HG03025 (cell line): Measurements from ENCODE around the gene NDST4.

Experiments used
- ATAC-seq: cut with Tn5 transposase; IDR thresholded peaks from one replicate; pipeline ENCODE4 v1.9.1; 2021; ENCODE audit warnings: mild to moderate bottlenecking, moderate library complexity; ENCODE audit not compliant: unreplicated experiment, low FRiP score

NDST4 gene

DNA sequence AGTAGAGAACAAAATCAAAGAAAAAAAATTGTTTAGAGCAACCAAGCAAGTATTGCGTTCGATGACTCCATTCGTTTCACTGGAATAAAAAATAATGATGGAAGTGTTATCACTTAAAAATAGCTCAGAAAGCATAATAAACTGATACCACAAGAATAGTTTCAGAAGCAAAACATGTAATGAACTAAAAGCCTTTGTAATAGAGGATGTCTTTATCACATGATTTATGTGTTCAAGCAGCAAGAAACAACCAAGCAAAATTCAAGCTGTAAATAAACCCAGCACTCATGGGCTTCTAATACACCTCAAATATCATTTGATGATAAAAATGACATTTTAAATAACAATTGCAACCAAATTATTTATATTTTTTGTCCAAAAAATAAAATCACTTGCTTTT, 192.2 kb downstream of the NDST4 start:
- no peak for ATAC-seq

DNA sequence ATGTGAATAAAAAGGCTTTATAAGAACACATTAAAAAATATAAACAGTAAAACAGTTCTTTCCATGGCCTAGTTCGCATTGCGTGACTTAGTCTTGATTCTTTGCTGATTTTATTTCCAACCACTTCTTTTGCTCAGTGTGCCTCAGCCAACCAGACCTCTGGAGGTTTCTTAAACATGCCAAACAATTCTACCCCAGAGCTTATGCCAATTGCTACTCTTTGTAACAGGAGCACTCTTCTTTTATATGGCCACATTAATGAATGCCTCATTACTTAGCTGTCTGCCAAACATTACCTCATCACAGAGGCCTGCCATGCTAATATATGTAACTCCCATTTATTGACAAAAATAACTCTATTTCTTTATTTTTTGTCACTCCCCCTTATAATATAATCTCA, 202.3 kb downstream of the NDST4 start:
- no peak for ATAC-seq

DNA sequence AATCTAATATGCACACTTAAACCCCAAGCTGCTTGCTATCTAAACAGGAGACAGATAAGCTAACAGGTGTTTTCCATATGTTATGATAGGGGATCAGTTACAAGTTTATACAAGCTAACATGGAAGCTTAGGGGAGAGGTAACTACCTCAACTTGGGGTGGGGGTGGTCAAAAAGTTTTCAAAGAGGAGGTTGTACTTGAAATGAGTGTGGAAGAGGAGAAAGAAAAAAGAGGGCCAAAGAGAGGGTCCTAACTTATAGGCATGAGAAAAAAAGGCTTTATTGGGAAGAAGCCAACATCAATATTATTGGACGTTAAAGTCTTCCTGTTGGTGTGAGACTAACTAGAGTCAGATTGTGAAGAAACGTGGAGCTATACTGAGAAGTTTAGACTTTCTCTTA, 205.9 kb downstream of the NDST4 start:
- ATAC-seq, result no peak

DNA sequence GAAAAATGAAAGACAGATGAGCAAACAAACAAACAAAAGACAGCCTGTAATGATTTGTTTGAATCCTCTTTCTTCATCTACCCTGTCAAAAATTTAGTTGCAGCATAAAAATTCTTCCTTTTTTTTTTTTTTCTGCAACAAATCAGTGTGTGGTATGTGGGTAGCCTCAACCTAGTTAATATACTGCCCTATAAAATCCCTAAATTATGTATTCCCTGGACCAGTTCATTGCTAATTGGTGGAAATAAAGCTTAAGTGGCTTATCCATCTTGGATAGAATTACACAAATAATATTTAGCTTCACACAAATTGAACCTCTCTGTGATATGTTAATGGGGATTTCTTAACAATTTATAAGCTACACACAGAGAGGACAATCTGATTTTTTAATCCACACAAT, 208.4 kb downstream of the NDST4 start:
- no peak for ATAC-seq

DNA sequence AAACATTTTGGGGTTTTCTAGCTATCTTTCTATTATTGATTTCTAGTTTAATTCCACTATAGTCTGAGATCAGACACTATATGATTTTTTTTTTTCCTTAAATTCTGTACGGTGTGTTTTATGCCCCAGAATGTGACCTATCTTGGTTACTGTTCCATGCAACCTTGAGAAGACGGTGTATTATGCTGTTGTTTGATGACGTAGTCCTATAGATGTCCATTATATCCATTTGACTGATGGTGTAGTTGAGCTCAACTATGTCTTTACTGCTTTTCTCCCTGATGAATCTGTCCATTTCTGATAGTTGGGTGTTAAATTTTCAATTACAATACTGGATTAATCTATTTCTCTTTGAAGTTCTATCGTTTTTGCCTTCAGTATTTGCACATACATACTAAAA, 212.5 kb downstream of the NDST4 start:
- ATAC-seq, result no peak

DNA sequence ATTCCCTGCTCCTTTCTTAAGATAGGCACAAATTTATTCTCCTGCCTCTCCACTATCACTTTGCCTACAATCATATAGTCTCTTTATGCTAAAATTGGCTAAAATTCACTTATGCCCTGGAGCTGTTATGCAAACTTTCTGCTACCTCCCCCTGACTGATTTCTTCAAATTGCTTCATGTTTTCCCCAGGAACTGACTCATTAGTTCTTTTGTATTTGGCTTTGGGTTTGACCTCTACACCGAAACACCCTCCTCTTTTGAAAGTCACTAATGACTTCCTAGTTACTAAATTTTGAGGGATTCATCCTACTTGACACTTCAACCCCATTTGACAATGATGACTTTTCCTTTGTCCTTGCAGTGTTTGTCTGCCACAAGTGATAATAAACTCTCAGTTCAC, 222.6 kb downstream of the NDST4 start:
- no peak for ATAC-seq

DNA sequence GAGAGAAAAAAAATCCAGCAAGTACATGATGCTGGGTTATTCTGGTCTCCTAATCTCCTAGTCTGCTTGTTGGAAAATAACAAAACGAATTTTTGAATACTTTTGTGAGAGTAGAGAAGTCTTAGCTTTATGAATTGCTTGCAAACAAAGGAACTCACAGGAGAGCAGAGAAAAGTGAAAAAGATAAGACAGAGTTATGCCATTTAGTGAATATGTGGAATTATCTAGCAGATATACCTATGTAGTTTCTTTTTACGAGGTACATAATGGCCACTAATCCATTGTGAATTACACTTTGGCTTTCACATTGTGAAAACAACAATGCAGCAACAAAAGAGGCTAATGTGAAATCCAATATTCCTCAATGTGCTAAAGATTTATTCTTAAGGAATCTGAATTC, 226.7 kb downstream of the NDST4 start:
- ATAC-seq, result no peak

DNA sequence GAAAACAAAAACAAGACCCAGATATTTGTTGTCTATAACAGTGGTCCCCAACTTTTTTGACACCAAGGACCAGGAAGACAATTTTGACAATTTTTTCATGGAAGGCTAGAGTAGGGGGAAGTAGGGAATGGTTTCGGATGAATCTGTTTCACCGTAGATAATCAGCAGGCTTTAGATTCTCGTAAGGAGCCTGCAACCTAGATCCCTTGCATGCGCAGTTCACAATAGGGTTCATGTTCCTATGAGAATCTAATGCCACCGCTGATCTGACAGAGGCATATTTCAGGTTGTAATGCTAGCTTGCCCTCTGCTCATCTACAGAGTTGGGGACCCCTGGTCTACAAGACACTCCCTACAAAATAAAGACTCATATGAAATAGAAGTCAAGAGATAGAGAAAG, 229.8 kb downstream of the NDST4 start:
- ATAC-seq, result no peak

DNA sequence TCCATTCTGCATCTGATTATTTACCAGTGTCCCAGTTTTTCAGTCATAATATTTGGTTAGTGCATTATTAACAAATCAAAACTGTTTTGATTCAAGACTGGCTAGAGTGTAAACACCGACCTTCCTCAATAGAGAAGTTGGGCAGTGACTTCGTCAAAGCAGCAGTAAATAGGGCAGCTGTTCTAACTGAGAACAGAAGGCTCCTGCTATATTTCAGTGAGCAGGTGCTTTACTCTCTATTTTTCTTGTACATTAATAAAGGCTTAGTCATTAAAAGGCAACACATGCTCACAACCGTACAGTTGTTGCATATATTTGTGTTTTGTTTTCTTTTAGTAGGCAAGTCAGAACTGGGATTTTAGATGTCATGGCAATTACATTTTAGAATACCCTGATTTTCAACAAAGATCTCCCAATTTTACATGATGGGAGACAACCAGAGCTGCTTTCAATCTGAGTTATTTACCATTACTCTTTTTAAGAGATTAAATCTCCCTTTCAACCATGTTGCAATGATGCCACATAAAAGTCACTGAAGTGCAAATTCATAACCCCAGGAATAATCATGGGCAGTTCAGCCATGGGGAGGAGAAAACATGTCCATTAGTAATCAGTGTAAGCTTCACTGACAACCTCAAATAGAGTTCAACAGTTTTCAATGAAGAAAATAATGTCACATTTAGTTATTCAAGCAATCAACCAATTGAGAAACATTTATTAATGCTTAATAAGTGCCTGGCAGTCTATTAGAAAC, 233.3 kb downstream of the NDST4 start:
- no peak for ATAC-seq

DNA sequence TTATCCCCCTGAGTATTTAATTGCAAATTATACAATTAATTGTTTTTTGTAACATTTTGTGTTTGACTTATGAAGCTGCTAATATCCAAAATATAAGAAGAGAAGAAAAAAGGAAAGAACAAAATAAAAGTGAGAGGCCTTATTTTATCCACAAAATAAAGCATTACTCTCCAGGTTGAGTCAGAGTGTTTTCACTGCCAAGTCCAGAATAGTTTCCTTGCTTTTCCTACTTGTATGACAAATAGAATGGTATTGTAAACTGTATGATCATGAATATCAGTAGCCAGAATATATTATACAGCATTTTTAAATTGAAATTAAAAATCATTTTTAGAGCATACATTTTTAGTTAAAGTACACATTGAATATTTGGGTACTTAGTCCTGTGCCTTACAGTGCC, 237.8 kb downstream of the NDST4 start:
- ATAC-seq, result no peak

DNA sequence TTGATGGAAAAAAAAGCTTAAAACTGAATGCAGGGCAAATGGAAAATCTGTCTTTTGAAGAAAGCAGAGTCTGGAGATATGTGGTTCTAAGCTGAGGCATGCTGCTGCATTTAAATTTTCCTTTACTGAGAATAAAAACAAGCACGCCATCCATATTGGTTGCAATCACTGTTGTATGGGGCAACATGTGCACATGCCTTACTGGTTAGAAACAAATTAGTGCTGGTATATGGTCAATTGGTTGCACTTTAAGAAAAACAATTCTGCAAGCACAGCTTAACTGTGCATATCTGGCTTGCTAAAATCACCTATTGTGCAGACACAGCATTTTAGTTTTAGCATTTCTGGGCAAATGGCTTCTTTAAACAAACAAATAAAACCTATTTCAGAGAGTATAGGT, 239.1 kb downstream of the NDST4 start:
- no peak for ATAC-seq

DNA sequence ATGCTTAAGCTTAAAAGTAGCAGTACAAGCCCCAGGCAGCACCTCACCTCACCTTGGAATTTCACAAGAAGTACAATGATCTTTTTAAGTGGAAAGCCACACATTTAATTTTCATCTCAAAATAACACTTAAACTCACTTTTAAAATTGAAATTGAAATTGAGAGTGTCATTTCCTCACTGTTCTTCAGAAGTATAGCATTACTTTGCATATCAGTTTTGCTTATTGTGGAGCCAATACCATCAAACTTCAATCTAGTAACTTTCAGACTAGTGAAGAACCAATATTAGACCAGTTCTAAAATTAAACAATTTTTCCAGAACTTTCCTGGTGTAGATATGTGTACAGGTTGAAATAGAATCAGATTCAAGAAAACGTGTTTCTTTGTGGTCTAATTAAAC, 242.4 kb downstream of the NDST4 start:
- no peak for ATAC-seq

DNA sequence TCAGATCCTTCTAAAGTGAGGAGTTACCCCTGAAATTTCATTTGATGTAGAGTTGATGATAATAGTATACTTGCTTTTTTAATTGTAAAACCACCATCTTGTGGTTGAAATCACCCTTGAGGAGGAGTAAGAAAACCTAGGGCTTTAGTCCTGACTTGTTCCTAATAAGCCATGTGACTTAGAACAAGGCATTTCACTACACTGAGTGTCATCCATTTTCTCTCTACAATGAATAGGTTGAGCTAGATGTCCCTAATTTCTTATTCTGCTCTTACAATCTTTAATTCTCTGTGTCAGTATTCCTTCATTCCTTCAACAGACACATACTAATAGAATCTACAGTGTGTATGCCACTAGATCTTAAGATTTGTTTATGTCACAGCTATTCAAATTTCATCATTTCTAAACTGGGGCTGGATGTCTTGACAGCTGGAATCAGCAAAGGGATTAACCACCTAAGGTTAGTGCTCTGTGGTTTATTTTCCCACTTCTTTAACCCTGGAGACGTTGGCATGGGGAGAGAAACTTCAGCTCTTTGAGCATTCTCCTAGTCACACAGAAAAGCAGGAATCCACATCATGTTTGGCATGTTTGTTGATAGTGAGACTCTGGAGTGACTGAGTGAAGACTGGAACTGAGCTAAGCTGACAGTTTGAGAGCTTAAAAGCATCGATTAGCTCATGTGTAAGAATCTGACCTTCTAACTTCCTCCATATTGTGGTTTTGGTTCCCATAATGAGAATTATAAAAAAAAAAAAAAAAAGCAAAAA, 246.3 kb downstream of the NDST4 start:
- no peak for ATAC-seq

DNA sequence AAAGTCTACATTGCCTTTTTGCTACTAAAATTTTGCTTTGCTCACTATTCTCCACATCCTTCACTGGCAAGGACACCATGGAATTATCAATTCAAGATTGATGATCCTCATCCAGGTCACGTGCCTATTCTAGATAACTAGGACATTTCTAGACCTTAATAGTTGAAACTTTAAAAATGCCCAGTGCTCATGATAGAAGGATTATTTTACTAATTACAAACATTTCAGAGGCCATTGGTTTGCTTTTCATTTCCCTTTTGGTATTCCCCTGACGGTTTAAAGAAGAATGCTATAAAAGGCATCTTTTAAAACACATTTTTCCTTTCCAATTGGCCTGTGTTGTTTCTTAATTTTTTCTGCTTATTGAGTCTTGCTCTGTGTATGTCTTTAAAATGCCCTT, 249.4 kb downstream of the NDST4 start:
- no peak for ATAC-seq

DNA sequence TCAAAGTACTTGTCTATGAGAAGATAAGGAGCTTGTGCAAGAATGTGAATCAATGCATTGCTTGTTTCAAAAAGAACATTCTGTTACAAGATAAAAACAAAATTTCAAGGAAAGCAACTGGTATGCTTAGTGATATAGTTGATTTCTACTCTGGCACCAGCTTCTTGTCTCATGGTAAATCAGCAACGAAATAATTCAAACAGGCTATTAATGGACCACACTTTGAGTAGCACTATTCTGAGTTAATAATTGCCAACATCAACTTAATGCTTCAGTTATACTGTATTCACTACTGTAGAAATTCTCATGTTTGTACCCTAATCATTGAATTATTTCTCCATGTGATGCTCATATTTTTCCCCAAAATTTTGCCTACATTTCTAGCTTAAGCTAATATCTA, 252.6 kb downstream of the NDST4 start:
- ATAC-seq, result no peak

DNA sequence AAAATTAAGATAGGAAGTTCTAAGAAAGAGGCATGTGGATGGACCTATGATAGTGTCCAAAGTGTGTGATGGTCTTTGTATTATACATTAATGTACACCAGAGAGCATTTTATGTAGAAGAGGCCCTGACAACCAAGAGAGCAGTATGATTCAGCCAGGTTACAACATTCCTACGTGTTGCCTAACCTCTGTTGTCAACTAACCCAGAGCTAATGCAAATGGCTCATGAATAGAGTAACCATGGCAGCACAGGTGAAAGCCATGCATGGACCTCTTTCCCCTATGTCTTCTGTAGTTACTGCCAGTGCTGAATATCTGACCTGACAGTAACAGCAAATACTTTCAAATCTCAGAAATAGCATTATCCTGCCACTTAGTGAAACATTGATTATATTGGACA, 255.6 kb downstream of the NDST4 start:
- ATAC-seq, result no peak

DNA sequence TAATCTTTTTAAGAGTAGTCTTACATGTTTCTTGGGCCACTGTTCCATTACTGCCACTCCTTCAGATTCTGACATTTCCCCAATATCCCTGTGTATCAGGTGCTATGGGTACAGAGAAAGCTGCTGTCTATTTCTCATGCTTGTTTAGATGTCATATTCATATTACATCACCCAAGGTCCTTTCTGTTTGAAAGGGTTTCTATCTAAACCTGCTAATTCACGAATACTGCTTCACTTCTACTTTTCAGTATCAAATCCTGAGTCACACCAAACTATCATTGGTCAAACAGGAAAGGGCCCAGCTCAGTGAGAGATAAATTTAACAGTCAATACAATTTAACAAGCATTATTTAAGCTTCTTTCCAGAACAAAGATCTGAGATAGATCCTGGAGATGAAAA, 273.4 kb downstream of the NDST4 start:
- no peak for ATAC-seq

DNA sequence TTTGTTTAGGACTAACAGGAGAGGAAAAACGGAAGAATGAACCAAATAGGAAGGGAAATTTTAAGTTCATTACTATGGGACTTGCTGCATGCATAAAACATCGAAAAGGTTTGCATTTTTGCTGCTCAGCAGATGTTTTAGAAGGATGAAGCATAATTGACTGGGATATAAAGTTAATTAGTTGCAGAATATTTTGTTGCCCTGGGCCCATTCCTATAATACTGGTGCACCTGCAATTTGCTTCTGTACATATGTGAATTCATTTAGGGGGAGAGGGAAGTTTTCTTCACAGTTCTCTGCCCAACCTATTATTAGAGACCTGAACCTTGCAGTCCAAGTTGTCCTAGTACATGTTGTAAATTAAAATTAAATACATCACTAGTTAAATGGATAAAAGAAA, 282.8 kb downstream of the NDST4 start:
- no peak for ATAC-seq

DNA sequence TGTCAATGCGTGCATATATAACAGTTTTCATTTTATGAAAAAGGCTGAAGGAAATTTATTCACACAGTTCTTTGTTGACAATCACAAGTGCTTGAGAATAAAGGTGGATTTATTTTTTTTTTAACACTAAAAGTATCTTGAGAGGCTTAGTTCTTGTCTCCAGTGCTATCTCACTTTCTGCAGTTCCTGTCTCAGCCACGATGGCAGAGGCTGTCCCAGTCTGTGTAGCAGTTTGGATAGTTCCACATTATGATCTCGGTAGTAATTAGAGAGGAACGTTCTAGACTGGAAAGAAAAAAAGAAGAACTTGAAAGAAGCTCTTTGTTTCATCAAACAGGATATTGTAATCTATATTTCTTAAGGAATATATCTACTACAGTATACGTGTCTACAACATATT, 285.8 kb downstream of the NDST4 start:
- ATAC-seq, result no peak

DNA sequence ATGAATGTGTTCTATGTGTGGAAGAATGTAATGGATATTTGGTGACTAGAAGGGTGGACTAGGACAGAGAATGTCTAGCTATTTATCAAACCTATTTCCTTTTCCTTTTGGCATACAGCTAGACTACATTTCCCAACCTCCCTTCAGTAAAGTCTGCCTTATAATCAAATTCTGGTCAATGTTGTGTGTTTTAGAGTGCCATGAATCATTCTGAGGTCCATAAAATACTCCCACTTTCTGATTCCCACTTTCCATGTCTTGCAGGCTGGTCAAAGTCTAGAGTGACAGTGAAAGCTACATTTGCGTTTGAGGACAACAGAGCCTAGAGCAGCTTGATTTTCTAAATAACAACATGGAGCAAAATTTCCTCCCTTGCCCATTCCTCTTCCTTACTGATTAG, 297.7 kb downstream of the NDST4 start:
- no peak for ATAC-seq

DNA sequence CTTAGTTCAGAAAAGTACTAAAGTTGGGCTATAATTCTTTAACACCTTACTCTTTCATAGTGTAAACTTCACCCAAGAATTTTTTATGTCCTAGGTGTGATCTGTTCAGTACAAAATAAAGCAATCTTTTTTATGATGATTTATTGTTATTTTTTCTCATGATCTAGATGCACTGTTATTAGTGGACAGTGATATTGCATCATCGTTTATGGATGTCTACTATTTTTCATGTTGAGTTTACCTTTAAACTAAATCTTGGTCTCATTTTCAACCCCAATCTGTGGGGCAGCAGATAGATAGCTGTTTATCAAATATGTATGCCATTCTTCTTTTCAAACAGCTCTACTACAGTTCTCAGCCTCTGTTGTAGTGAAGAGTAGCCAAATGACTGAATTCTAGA, 299.5 kb downstream of the NDST4 start:
- ATAC-seq, result no peak

DNA sequence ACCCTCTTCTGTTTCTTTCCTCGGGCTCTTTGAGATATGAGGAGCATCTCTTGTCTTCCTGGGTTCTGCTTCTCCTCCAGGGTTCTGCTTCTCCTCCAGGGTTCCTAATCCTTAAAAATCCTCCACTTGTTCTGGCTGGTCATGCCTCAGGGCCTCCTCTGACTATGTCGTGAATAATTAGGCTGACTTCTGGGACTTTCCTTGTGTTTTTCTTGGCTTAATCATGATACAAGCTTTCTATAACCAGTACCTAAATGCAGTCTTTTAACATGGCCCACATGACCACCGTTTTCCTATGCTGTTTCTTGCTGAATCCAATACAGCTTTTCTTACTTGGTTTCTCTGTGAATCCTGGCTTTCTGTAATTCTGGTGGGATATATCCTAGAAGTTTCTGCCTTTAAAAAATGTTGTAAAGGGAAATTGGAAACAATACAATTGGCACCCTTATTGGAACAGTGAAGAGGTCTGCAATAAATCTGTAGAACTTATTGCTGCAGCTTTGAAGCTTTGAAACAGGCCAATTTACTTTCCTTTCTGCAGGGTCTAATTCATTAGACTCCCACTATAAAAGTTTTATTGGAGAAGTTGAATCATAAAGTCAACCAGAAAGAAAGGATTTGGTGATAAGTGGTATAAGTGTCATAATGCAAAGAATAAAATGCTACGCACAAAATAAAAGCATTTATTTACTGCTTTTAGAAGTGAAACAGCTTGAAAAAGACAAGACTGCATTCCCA, 301.7 kb downstream of the NDST4 start:
- no peak for ATAC-seq
